OCI-LY1 (cell line): ENCODE data around the gene ADAMTSL2.

Experiments used
- H2AFZ ChIP-seq: fragments of 200-600 bp; sonication (generic), shearing (Covaris generic); 2 replicates; pipeline ENCODE4 v1.6.0; 2014; ENCODE audit warnings: antibody characterized with exemption, mild to moderate bottlenecking, low read length
- H3F3A ChIP-seq: fragments of 200-600 bp; sonication (generic), shearing (Covaris generic); 2 replicates; pipeline ENCODE4 v1.6.0; 2014; ENCODE audit warnings: mild to moderate bottlenecking, antibody characterized with exemption, low read length, moderate library complexity; ENCODE audit not compliant: insufficient read depth
- H3K27ac ChIP-seq: fragments of 200-600 bp; sonication (generic); 2 replicates; pipeline ENCODE4 v1.5.1; 2014; ENCODE audit warnings: low read length, mixed run types, mild to moderate bottlenecking, low read depth; ENCODE audit not compliant: poor library complexity, severe bottlenecking
- H3K27me3 ChIP-seq: fragments of 200-600 bp; sonication (generic); 2 replicates; pipeline ENCODE4 v1.6.0; 2014; ENCODE audit warnings: antibody characterized with exemption, mild to moderate bottlenecking, low read length, moderate library complexity; ENCODE audit not compliant: insufficient read depth
- H3K36me3 ChIP-seq: fragments of 200-600 bp; sonication (generic); 2 replicates; pipeline ENCODE4 v1.6.1; 2014; ENCODE audit warnings: mild to moderate bottlenecking, antibody characterized with exemption, low read length, moderate library complexity, mixed read lengths; ENCODE audit not compliant: insufficient read depth
- H3K4me1 ChIP-seq: fragments of 200-600 bp; sonication (generic); 2 replicates; pipeline ENCODE4 v1.5.1; 2014; ENCODE audit warnings: mild to moderate bottlenecking, low read length, moderate library complexity; ENCODE audit not compliant: insufficient read depth, severe bottlenecking
- H3K4me2 ChIP-seq: fragments of 200-600 bp; sonication (generic), shearing (Covaris generic); 2 replicates; pipeline ENCODE4 v1.6.1; 2014; ENCODE audit warnings: low read length
- H3K4me3 ChIP-seq: fragments of 200-600 bp; sonication (generic); 2 replicates; pipeline ENCODE4 v1.5.1; 2014; ENCODE audit warnings: low read length, low read depth, mild to moderate bottlenecking, mixed read lengths; ENCODE audit not compliant: poor library complexity, severe bottlenecking
- H3K79me2 ChIP-seq: fragments of 200-600 bp; shearing (Covaris generic); 2 replicates; pipeline ENCODE4 v1.6.1; 2016; ENCODE audit warnings: mixed run types, low read length, mixed read lengths; ENCODE audit not compliant: insufficient read depth
- H3K9ac ChIP-seq: fragments of 200-600 bp; sonication (generic), shearing (Covaris generic); 2 replicates; pipeline ENCODE4 v1.6.1; 2014; ENCODE audit warnings: mild to moderate bottlenecking, low read length, mixed read lengths
- H3K9me2 ChIP-seq: fragments of 200-600 bp; sonication (generic), shearing (Covaris generic); 2 replicates; pipeline ENCODE4 v1.6.1; 2014; ENCODE audit warnings: low read depth, mild to moderate bottlenecking, low read length, mixed read lengths
- H3K9me3 ChIP-seq: fragments of 200-600 bp; shearing (Covaris generic); 2 replicates; pipeline ENCODE4 v1.6.1; 2014; ENCODE audit warnings: low read length, mixed read lengths
- H4K20me1 ChIP-seq: fragments of 200-600 bp; sonication (generic), shearing (Covaris generic); 2 replicates; pipeline ENCODE4 v1.6.0; 2016; ENCODE audit warnings: mild to moderate bottlenecking, low read length; ENCODE audit not compliant: insufficient read depth
- EZH2 ChIP-seq: fragments of 200-600 bp; sonication (generic), shearing (Covaris generic); IDR thresholded peaks from 2 replicates; pipeline ENCODE4 v1.8.0; 2017; ENCODE audit warnings: borderline replicate concordance, mixed run types, mild to moderate bottlenecking, antibody characterized with exemption, low read length, moderate library complexity, mixed read lengths
- TF ChIP-seq, protein P1 (sequence below): fragments of 200-600 bp; sonication (generic), shearing (Covaris generic); IDR thresholded peaks from 2 replicates; pipeline ENCODE4 v1.5.1; 2017; ENCODE audit warnings: mild to moderate bottlenecking, antibody characterized with exemption, low read length, moderate library complexity, mixed read lengths

Gene ADAMTSL2

GRCh38 chr9:133612051-133612450, 77.5 kb downstream of the ADAMTSL2 start:
- H3K36me3 ChIP-seq = no peaks in the 10 kb centered on the region
- peaks cover 3% of the 10 kb centered on the region; the same call in 1 of the 2 replicates for H3K27me3 ChIP-seq
- TF ChIP-seq EZH2 = no peak
- TF ChIP-seq, protein P1, sequence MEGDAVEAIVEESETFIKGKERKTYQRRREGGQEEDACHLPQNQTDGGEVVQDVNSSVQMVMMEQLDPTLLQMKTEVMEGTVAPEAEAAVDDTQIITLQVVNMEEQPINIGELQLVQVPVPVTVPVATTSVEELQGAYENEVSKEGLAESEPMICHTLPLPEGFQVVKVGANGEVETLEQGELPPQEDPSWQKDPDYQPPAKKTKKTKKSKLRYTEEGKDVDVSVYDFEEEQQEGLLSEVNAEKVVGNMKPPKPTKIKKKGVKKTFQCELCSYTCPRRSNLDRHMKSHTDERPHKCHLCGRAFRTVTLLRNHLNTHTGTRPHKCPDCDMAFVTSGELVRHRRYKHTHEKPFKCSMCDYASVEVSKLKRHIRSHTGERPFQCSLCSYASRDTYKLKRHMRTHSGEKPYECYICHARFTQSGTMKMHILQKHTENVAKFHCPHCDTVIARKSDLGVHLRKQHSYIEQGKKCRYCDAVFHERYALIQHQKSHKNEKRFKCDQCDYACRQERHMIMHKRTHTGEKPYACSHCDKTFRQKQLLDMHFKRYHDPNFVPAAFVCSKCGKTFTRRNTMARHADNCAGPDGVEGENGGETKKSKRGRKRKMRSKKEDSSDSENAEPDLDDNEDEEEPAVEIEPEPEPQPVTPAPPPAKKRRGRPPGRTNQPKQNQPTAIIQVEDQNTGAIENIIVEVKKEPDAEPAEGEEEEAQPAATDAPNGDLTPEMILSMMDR = no peak
- no peak overlapping the region for H3K27ac ChIP-seq
- no peak overlapping the region for H3K9ac ChIP-seq
- H3K9me3 ChIP-seq = no peaks in the 10 kb centered on the region
- H3F3A ChIP-seq = no peaks in the 10 kb centered on the region
- no peak overlapping the region for H2AFZ ChIP-seq
- H3K9me2 ChIP-seq = no peaks in the 10 kb centered on the region
- H3K79me2 ChIP-seq = no peaks in the 10 kb centered on the region
- no peaks in the 10 kb centered on the region for H3K4me1 ChIP-seq
- no peak overlapping the region for H3K4me2 ChIP-seq
- H4K20me1 ChIP-seq = no peaks in the 10 kb centered on the region
- no peak overlapping the region for H3K4me3 ChIP-seq

DNA sequence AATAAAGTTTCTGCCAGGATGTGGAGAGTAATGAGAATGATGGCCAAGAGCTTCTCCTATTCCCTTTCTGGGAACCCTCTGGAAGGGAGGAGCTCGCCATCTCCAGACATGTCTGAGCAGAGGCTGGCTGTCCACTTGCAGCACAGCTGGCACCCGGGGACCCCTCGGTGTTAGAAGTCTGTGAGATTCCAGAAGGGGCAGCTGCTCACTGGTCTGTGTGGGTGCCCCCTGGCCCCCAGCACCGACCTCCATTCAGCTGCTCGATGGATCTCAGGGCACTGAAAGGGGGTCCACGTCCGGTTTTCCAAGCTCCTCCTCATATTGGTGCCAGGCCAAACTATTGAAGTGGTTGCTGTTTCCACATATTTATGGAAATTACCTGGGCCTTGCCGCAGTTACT, 78.3 kb downstream of the ADAMTSL2 start:
- no peaks in the 10 kb centered on the region for H3K36me3 ChIP-seq
- no peaks in the 10 kb centered on the region for H3K27me3 ChIP-seq
- no peak overlapping the region for H3K27ac ChIP-seq
- no peak overlapping the region for H3K4me3 ChIP-seq
- H3K9me2 ChIP-seq = no peaks in the 10 kb centered on the region
- no peaks in the 10 kb centered on the region for H3F3A ChIP-seq
- H4K20me1 ChIP-seq = no peaks in the 10 kb centered on the region
- H3K9me3 ChIP-seq = no peaks in the 10 kb centered on the region
- H3K4me1 ChIP-seq = no peaks in the 10 kb centered on the region
- H3K79me2 ChIP-seq = no peaks in the 10 kb centered on the region
- H3K9ac ChIP-seq = no peak overlapping the region
- no peak overlapping the region for H2AFZ ChIP-seq
- TF ChIP-seq EZH2 = no peak
- TF ChIP-seq, protein P1 = no peak
- H3K4me2 ChIP-seq = no peak overlapping the region

DNA sequence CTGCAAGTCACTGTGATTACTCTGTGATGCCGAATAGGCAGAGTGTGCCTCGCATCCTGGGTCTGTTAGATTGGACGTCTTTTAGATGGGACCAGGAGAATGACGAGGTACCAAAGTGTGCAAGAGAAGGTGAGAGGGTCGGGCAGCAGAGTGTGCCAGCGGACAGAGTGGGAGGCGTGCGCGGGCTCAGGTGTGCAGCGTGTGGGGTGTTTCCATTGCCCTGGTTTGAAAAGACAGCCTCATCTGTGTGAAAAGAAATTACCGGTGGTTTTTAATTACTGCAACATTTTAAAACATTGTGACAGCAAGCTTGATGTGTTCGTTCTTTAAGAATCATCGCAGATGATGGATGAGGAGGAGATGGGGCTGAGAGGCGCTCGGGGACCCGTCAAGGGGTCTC, 78.9 kb downstream of the ADAMTSL2 start:
- Histone ChIP-seq H3K36me3 (no peaks in the 10 kb centered on the region), H3K9me2 (no peaks in the 10 kb centered on the region), H3K4me2 (no peak overlapping the region), H3K79me2 (no peaks in the 10 kb centered on the region), H3K27ac (no peak overlapping the region), H3K27me3 (no peaks in the 10 kb centered on the region), H4K20me1 (no peaks in the 10 kb centered on the region), H3F3A (no peaks in the 10 kb centered on the region), H3K9ac (no peak overlapping the region), H3K9me3 (no peaks in the 10 kb centered on the region), H2AFZ (no peak overlapping the region), H3K4me1 (no peaks in the 10 kb centered on the region), H3K4me3 (no peak overlapping the region)
- no peak for TF ChIP-seq EZH2
- TF ChIP-seq, protein P1 = no peak
